CD14-positive monocyte (primary cell): ENCODE measurements around the gene CNDP2. TPM values are rescaled to one million over a fixed set of nuclear protein-coding genes. Genes with fewer than 3 reads are reported as not detected.

ENCODE experiments used
- DNase-seq, 3 donors: peaks; one replicate each; pipeline ENCODE4 v3.0.0-alpha.2; 2011 to 2022
- H2AFZ ChIP-seq: 2 replicates; pipeline ENCODE4 v1.6.0; 2012; ENCODE audit warnings: mild to moderate bottlenecking, low read depth, low read length, inconsistent platforms; ENCODE audit not compliant: insufficient read depth, poor library complexity, severe bottlenecking
- H3K27ac ChIP-seq, 2 donors: 1 replicate in 1 of 2; 2 replicates in 1 of 2; pipeline ENCODE4 v1.5.1; 2012 to 2013; ENCODE audit warnings: low read length in 2 of 2, control low read depth in 1 of 2, inconsistent platforms in 1 of 2, low read depth in 1 of 2, mild to moderate bottlenecking in 1 of 2
- H3K27me3 ChIP-seq, 2 donors: one replicate each; pipeline versions ENCODE4 v1.6.0 to v1.6.1; 2011 to 2013; ENCODE audit warnings: low read length in 2 of 2; ENCODE audit not compliant: control insufficient read depth in 2 of 2, insufficient read depth in 2 of 2
- H3K36me3 ChIP-seq, 2 donors: replicated peaks in 1 of 2; 1 replicate in 1 of 2; 2 replicates in 1 of 2; pipeline versions ENCODE4 v1.5.1 to v1.6.1; 2012 to 2013; ENCODE audit warnings: low read length in 2 of 2, control low read depth in 1 of 2, inconsistent platforms in 1 of 2, mild to moderate bottlenecking in 1 of 2; ENCODE audit not compliant: insufficient read depth in 2 of 2, control insufficient read depth in 1 of 2
- H3K4me1 ChIP-seq, 2 donors: 1 replicate in 1 of 2; 2 replicates in 1 of 2; pipeline versions ENCODE4 v1.5.1 to v1.6.1; 2012 to 2013; ENCODE audit warnings: low read length in 2 of 2, control low read depth in 1 of 2, inconsistent platforms in 1 of 2, mild to moderate bottlenecking in 1 of 2, moderate library complexity in 1 of 2; ENCODE audit not compliant: insufficient read depth in 2 of 2, control insufficient read depth in 1 of 2
- H3K4me2 ChIP-seq: replicated peaks from 2 replicates; pipeline ENCODE3; 2012; ENCODE audit warnings: low read length, moderate library complexity, mild to moderate bottlenecking; ENCODE audit not compliant: poor library complexity, severe bottlenecking; ENCODE audit errors: extremely low read depth
- H3K4me3 ChIP-seq, 3 experiments: fragments of 200-600 bp in 1 of 3; sonication (generic) in 1 of 3; replicated peaks in 1 of 3; 1 replicate in 2 of 3; 2 replicates in 1 of 3; pipeline ENCODE4 v1.5.1; 2011 to 2013; ENCODE audit warnings: low read length in 3 of 3, mild to moderate bottlenecking in 3 of 3, control low read depth in 2 of 3, low read depth in 2 of 3, inconsistent platforms in 1 of 3, moderate library complexity in 1 of 3
- H3K79me2 ChIP-seq: 2 replicates; pipeline ENCODE4 v1.6.0; 2012; ENCODE audit warnings: mild to moderate bottlenecking, control low read depth, inconsistent platforms, low read length, moderate library complexity; ENCODE audit not compliant: insufficient read depth
- H3K9ac ChIP-seq: 2 replicates; pipeline ENCODE4 v1.6.0; 2017; ENCODE audit warnings: low read length, mild to moderate bottlenecking; ENCODE audit not compliant: insufficient read depth, poor library complexity, severe bottlenecking
- H3K9me3 ChIP-seq, 2 donors: replicated peaks in 1 of 2; 1 replicate in 1 of 2; 2 replicates in 1 of 2; pipeline versions ENCODE4 v1.5.1 to v1.6.1; 2012 to 2013; ENCODE audit warnings: low read length in 2 of 2, control low read depth in 1 of 2; ENCODE audit not compliant: control insufficient read depth in 1 of 2, insufficient read depth in 1 of 2
- H4K20me1 ChIP-seq: 2 replicates; pipeline ENCODE4 v1.6.0; 2012; ENCODE audit warnings: mild to moderate bottlenecking, low read length, control low read depth, moderate library complexity; ENCODE audit not compliant: insufficient read depth
- H3K27ac Mint-ChIP-seq, 7 donors: one replicate each; pipeline ENCODE4 v1.8.0; 2020; ENCODE audit warnings: mild to moderate bottlenecking in 7 of 7, mixed read lengths in 7 of 7, moderate library complexity in 6 of 7, inconsistent platforms in 2 of 7
- H3K27me3 Mint-ChIP-seq, 3 donors: one replicate each; pipeline ENCODE4 v1.8.0; 2021 to 2022; ENCODE audit warnings: low read depth in 3 of 3, mild to moderate bottlenecking in 3 of 3, mixed read lengths in 3 of 3, moderate library complexity in 3 of 3, inconsistent platforms in 1 of 3
- H3K36me3 Mint-ChIP-seq, 2 donors: one replicate each; pipeline ENCODE4 v1.8.0; 2020; ENCODE audit warnings: mixed read lengths in 2 of 2, inconsistent platforms in 1 of 2, mild to moderate bottlenecking in 1 of 2
- H3K4me1 Mint-ChIP-seq: one replicate; pipeline ENCODE4 v1.8.0; 2020; ENCODE audit warnings: mild to moderate bottlenecking, mixed read lengths
- H3K4me3 Mint-ChIP-seq, 2 donors: one replicate each; pipeline ENCODE4 v1.8.0; 2020; ENCODE audit warnings: mild to moderate bottlenecking in 2 of 2, mixed read lengths in 2 of 2, moderate library complexity in 1 of 2
- H3K9me3 Mint-ChIP-seq, 7 donors: one replicate each; pipeline ENCODE4 v1.8.0; 2020 to 2022; ENCODE audit warnings: mixed read lengths in 7 of 7, mild to moderate bottlenecking in 6 of 7, moderate library complexity in 6 of 7, inconsistent platforms in 2 of 7
- WGBS: methylation state at CpG from one replicate; pipeline ENCODE4 v1.1.5; 2013; ENCODE audit warnings: missing lambda C conversion rate; ENCODE audit not compliant: insufficient coverage; 5-methylcytosine and 5-hydroxymethylcytosine counted together
- intact Hi-C, 2 donors: fragments of 100-400 bp; cut with micrococcal nuclease; formaldehyde crosslinking; loops; one replicate each; pipeline versions ENCODE4 v1.15.0 to v1.15.1; 2023
- polyA plus RNA-seq, 3 donors: library from polyadenylated mRNA; depleted of rRNA in 1 of 3; unstranded in 2 of 3; stranded (reverse) in 1 of 3; fragments of 300-500 nt in 2 of 3; fragments of >200 nt in 1 of 3; fragmentation: Illumina TruSeq in 2 of 3; gene quantifications; 1 replicate in 2 of 3; 2 replicates in 1 of 3; pipeline ENCODE4 v1.2.3, GENCODE V29; 2012 to 2021
- TF ChIP-seq, protein P1 (sequence below): fragments of 200-600 bp; IDR thresholded peaks from one replicate; pipeline ENCODE4 v1.8.0; 2022; ENCODE audit warnings: antibody characterized with exemption, mild to moderate bottlenecking

CNDP2 gene
- polyA plus RNA-seq, 3 donors, result 103 to 186 (median 122) TPM

DNA sequence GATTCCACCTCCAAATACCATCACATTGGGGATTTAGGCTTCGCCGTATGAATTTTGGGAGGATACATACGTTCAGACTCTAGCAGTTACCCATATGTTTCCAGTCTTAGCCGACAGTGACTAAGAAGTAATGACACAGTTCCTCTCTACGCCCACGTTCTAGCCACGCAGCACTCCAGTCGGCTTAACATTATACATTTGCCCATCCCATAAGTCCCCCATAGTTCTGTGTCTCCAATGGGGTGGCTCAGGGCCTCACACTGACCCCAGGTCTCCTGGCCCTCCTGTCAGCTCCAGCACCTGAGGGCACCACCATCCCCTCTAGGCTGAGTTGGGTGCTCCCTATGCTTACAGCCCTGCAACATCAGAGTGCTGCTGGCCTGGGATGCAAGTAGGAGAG lies 18.4 kb upstream of the CNDP2 start:
- no peak overlapping the region for H3K9ac ChIP-seq
- Mint-ChIP-seq H3K4me3 (no peak overlapping the region), H3K27ac (peak overlapping the region in 1 of 7 donors; percentile 37), H3K36me3 (no peaks in the 10 kb centered on the region), H3K9me3 (peaks cover 0 to 7% (median 0%) of the 10 kb centered on the region in 7 donors), H3K4me1 (peaks cover 42% of the 10 kb centered on the region), H3K27me3 (peaks cover 0 to 5% (median 4%) of the 10 kb centered on the region in 3 donors)
- H2AFZ ChIP-seq, result no peak overlapping the region
- peak in 1 of 3 donors; percentile 52 for DNase-seq
- no peaks in the 10 kb centered on the region for H3K9me3 ChIP-seq
- no peaks in the 10 kb centered on the region for H3K79me2 ChIP-seq
- 60% methylated on average over 8 of the region's 8 CpGs for WGBS
- intact Hi-C loops, result no loop called here
- no peaks in the 10 kb centered on the region for H3K27me3 ChIP-seq
- no peaks in the 10 kb centered on the region for H3K36me3 ChIP-seq
- H3K27ac ChIP-seq, result peak overlapping the region in 1 of 2 donors; percentile 42
- H3K4me2 ChIP-seq, result no peak overlapping the region
- H4K20me1 ChIP-seq, result no peaks in the 10 kb centered on the region
- no peak overlapping the region for H3K4me3 ChIP-seq
- H3K4me1 ChIP-seq, result peaks cover 45 to 51% of the 10 kb centered on the region in 2 donors
- TF ChIP-seq, protein P1, sequence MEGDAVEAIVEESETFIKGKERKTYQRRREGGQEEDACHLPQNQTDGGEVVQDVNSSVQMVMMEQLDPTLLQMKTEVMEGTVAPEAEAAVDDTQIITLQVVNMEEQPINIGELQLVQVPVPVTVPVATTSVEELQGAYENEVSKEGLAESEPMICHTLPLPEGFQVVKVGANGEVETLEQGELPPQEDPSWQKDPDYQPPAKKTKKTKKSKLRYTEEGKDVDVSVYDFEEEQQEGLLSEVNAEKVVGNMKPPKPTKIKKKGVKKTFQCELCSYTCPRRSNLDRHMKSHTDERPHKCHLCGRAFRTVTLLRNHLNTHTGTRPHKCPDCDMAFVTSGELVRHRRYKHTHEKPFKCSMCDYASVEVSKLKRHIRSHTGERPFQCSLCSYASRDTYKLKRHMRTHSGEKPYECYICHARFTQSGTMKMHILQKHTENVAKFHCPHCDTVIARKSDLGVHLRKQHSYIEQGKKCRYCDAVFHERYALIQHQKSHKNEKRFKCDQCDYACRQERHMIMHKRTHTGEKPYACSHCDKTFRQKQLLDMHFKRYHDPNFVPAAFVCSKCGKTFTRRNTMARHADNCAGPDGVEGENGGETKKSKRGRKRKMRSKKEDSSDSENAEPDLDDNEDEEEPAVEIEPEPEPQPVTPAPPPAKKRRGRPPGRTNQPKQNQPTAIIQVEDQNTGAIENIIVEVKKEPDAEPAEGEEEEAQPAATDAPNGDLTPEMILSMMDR, result no peak

DNA sequence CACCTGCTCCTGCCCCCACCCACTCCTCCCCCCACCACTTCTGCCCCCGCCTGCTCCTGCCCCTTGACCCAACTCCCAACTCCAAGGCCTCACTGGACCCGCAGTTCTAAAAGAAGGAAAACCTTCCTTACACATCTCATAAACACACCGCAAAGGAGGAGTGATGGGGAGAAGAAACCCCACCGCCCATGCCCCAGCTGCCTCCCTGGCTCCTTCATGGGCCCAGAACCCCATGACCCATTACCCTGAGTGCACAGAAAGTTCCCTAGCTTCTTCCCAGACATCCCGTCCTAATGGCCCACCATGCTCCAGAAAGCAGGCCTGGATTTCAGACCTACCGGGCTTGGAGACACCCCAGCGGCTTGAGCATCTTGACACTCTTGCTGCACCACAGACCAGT lies 17.8 kb upstream of the CNDP2 start:
- Histone ChIP-seq H4K20me1 (no peaks in the 10 kb centered on the region), H3K9me3 (no peaks in the 10 kb centered on the region), H3K4me2 (peak overlapping the region; percentile 58), H3K9ac (no peak overlapping the region), H3K27me3 (no peaks in the 10 kb centered on the region), H3K79me2 (no peaks in the 10 kb centered on the region), H3K4me3 (peak overlapping the region in 1 of 3 experiments; percentile 60), H2AFZ (no peak overlapping the region), H3K36me3 (no peaks in the 10 kb centered on the region), H3K4me1 (peaks cover 45 to 51% of the 10 kb centered on the region in 2 donors), H3K27ac (peak overlapping the region in 1 of 2 donors; percentile 92)
- peak overlapping the region in 6 of 7 donors; percentile 26 to 82 (median 54) for H3K27ac Mint-ChIP-seq
- H3K4me3 Mint-ChIP-seq, result no peak overlapping the region
- no peak for DNase-seq
- intact Hi-C loops, result no loop called here
- H3K4me1 Mint-ChIP-seq, result peaks cover 42% of the 10 kb centered on the region
- peaks cover 0 to 6% (median 4%) of the 10 kb centered on the region in 3 donors for H3K27me3 Mint-ChIP-seq
- no peaks in the 10 kb centered on the region for H3K36me3 Mint-ChIP-seq
- peaks cover 0 to 7% (median 0%) of the 10 kb centered on the region in 7 donors for H3K9me3 Mint-ChIP-seq
- TF ChIP-seq, protein P1, result no peak
- 93% methylated on average over 3 of the region's 7 CpGs for WGBS
